K562 (cell line): ENCODE measurements around the gene OMP. TPM values are rescaled to one million over a fixed set of nuclear protein-coding genes. Genes with fewer than 3 reads are reported as not detected.

Source experiments
- ARID2 ChIP-seq: fragments of 450-650 bp; IDR thresholded peaks from 2 replicates; pipeline ENCODE4 v1.6.1; 2017; ENCODE audit warnings: antibody characterized with exemption, mild to moderate bottlenecking
- CC2D1A ChIP-seq: fragments of 450-650 bp; IDR thresholded peaks from 2 replicates; pipeline ENCODE4 v1.6.1; 2017; ENCODE audit warnings: mild to moderate bottlenecking
- CTBP1 ChIP-seq: fragments of 450-650 bp; IDR thresholded peaks from 2 replicates; pipeline ENCODE4 v1.6.1; 2016; ENCODE audit warnings: borderline replicate concordance
- HDAC2 ChIP-seq: fragments of 450-650 bp; IDR thresholded peaks from 2 replicates; pipeline ENCODE4 v1.6.1; 2016; ENCODE audit warnings: mild to moderate bottlenecking
- ILF3 ChIP-seq: fragments of 450-650 bp; IDR thresholded peaks from 2 replicates; pipeline ENCODE4 v1.6.1; 2018; ENCODE audit warnings: antibody characterized with exemption, mild to moderate bottlenecking, moderate library complexity, borderline replicate concordance
- JUND ChIP-seq, 2 experiments: IDR thresholded peaks; 2 replicates in 1 of 2; 3 replicates in 1 of 2; pipeline ENCODE4 v1.6.1; 2011; ENCODE audit warnings: borderline replicate concordance in 2 of 2, low read depth in 2 of 2, low read length in 2 of 2, improper control_type of control experiment in 1 of 2, missing biosample characterization in 1 of 2, missing genetic modification characterization in 1 of 2, missing genetic modification reagents in 1 of 2
- LCOR ChIP-seq: sonication (generic); formaldehyde crosslinking; IDR thresholded peaks from 2 replicates; pipeline ENCODE4 v1.8.0; 2022; ENCODE audit warnings: mild to moderate bottlenecking, missing genetic modification reagents
- MAZ ChIP-seq, 2 experiments: fragments of 450-650 bp in 1 of 2; sonication (generic) in 1 of 2; formaldehyde crosslinking; IDR thresholded peaks in 1 of 2; conservative IDR thresholded peaks in 1 of 2; 2 replicates each; pipeline versions ENCODE4 v1.4.0 to v1.5.0; 2020; ENCODE audit warnings: mild to moderate bottlenecking in 1 of 2, missing genetic modification reagents in 1 of 2
- SRF ChIP-seq, 2 experiments: fragments of 250-450, 450-650 bp in 1 of 2; sonication (Bioruptor Pico) in 1 of 2; sonication (generic) in 1 of 2; formaldehyde crosslinking; IDR thresholded peaks; 2 replicates each; pipeline versions ENCODE4 v1.5.0 to v1.5.1; 2020 to 2022; ENCODE audit warnings: mild to moderate bottlenecking in 1 of 2, missing genetic modification reagents in 1 of 2
- TCF3 ChIP-seq: sonication (generic); formaldehyde crosslinking; IDR thresholded peaks from 2 replicates; pipeline ENCODE4 v1.4.0; 2020; ENCODE audit warnings: mild to moderate bottlenecking, missing genetic modification reagents
- ZKSCAN1 ChIP-seq: fragments of 150-350 bp; IDR thresholded peaks from 2 replicates; pipeline ENCODE4 v1.6.1; 2016; ENCODE audit warnings: low read depth, low read length
- ZNF253 ChIP-seq: fragments of 250-450 bp; sonication (Bioruptor Pico); conservative IDR thresholded peaks from 2 replicates; pipeline ENCODE4 v1.6.1; 2021; ENCODE audit warnings: mild to moderate bottlenecking
- polyA plus RNA-seq, 8 experiments: library from polyadenylated mRNA; depleted of rRNA in 4 of 8; stranded (reverse) in 5 of 8; unstranded in 3 of 8; fragments of >200 nt; fragmentation: Nextera tagmentation in 2 of 8; fragmentation: Illumina TruSeq in 1 of 8; extraction: Ambion mirVana in 2 of 8; extraction: Trizol in 1 of 8; gene quantifications; 2 replicates each; pipeline versions ENCODE4 v1.2.1 to v1.2.3, GENCODE V29; 2011 to 2014; ENCODE audit warnings: inconsistent platforms in 1 of 8, missing spikeins in 1 of 8
- total RNA-seq, 7 experiments: library from RNA; depleted of rRNA in 6 of 7; stranded (reverse); fragments of >200 nt in 6 of 7; fragmentation: Illumina TruSeq in 2 of 7; extraction: Trizol in 2 of 7; gene quantifications; 2 replicates each; pipeline versions ENCODE4 v1.2.1 to v1.2.3, GENCODE V29; 2011 to 2021; ENCODE audit warnings: low replicate concordance in 1 of 7
- TF ChIP-seq, protein P1 (sequence below): fragments of 450-650 bp; IDR thresholded peaks from one replicate; pipeline ENCODE4 v1.6.1; 2018; ENCODE audit warnings: mild to moderate bottlenecking, moderate library complexity; ENCODE audit not compliant: partially characterized antibody
- TF ChIP-seq, protein P2 (sequence below): fragments of 450-650 bp; formaldehyde crosslinking; IDR thresholded peaks from 2 replicates; pipeline ENCODE4 v1.4.0; 2020; ENCODE audit warnings: mild to moderate bottlenecking, moderate library complexity
- TF ChIP-seq, protein P3 (sequence below), 2 experiments: fragments of 450-650 bp; formaldehyde crosslinking in 1 of 2; IDR thresholded peaks; 2 replicates each; pipeline versions ENCODE4 v1.4.0 to v1.6.1; 2014 to 2020; ENCODE audit warnings: mild to moderate bottlenecking in 2 of 2, borderline replicate concordance in 1 of 2, low read depth in 1 of 2

OMP gene
- total and polyA plus RNA-seq, 9 of the 15 experiments (the other 6 are each of a cell fraction or from before 2014, with no cell fraction given) = not detected

GRCh38 chr11:77091146-77091940 lies 11.3 kb upstream of the OMP start (continued):
- TF ChIP-seq, protein P1, sequence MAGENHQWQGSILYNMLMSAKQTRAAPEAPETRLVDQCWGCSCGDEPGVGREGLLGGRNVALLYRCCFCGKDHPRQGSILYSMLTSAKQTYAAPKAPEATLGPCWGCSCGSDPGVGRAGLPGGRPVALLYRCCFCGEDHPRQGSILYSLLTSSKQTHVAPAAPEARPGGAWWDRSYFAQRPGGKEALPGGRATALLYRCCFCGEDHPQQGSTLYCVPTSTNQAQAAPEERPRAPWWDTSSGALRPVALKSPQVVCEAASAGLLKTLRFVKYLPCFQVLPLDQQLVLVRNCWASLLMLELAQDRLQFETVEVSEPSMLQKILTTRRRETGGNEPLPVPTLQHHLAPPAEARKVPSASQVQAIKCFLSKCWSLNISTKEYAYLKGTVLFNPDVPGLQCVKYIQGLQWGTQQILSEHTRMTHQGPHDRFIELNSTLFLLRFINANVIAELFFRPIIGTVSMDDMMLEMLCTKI = no peak
- TF ChIP-seq CC2D1A (peak; percentile 55; the same call in 1 of the 2 replicates), ZNF253 (CRISPR knock-in tag) (no peak), HDAC2 (no peak), ARID2 (0 out of 2 replicates have a peak, but pooled peaks have one; percentile 31), ZKSCAN1 (0 out of 2 replicates have a peak, but pooled peaks have one; percentile 40), TCF3 (CRISPR knock-in tag) (peak; percentile 47), MAZ (CRISPR knock-in tag; conservative IDR thresholded peaks at IDR 0.05 in 1 of 2, IDR thresholded peaks at IDR 0.05 in 1 of 2) (peak in 1 of 2 experiments; percentile 66; a peak in 2 of 4 replicates), SRF (CRISPR knock-in tag; IDR thresholded peaks at IDR 0.05) (peak in 1 of 2 experiments; percentile 87; a peak in 1 of 4 replicates), JUND (IDR thresholded peaks at IDR 0.05; ENCODE audit: borderline replicate concordance, low read depth, low read length) (no peak; the same call in 1 of the 2 replicates), JUND (tag; IDR thresholded peaks at IDR 0.05; ENCODE audit: borderline replicate concordance, low read depth, low read length) (peak; percentile 29; the same call in 1 of the 3 replicates), ILF3 (no peak), CTBP1 (peak; percentile 85), LCOR (peak; percentile 55)
- TF ChIP-seq, protein P2, sequence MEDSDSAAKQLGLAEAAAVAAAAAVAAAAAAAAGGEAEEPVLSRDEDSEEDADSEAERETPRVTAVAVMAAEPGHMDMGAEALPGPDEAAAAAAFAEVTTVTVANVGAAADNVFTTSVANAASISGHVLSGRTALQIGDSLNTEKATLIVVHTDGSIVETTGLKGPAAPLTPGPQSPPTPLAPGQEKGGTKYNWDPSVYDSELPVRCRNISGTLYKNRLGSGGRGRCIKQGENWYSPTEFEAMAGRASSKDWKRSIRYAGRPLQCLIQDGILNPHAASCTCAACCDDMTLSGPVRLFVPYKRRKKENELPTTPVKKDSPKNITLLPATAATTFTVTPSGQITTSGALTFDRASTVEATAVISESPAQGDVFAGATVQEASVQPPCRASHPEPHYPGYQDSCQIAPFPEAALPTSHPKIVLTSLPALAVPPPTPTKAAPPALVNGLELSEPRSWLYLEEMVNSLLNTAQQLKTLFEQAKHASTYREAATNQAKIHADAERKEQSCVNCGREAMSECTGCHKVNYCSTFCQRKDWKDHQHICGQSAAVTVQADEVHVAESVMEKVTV (CRISPR knock-in tag) = peak; percentile 83
- TF ChIP-seq, protein P3, sequence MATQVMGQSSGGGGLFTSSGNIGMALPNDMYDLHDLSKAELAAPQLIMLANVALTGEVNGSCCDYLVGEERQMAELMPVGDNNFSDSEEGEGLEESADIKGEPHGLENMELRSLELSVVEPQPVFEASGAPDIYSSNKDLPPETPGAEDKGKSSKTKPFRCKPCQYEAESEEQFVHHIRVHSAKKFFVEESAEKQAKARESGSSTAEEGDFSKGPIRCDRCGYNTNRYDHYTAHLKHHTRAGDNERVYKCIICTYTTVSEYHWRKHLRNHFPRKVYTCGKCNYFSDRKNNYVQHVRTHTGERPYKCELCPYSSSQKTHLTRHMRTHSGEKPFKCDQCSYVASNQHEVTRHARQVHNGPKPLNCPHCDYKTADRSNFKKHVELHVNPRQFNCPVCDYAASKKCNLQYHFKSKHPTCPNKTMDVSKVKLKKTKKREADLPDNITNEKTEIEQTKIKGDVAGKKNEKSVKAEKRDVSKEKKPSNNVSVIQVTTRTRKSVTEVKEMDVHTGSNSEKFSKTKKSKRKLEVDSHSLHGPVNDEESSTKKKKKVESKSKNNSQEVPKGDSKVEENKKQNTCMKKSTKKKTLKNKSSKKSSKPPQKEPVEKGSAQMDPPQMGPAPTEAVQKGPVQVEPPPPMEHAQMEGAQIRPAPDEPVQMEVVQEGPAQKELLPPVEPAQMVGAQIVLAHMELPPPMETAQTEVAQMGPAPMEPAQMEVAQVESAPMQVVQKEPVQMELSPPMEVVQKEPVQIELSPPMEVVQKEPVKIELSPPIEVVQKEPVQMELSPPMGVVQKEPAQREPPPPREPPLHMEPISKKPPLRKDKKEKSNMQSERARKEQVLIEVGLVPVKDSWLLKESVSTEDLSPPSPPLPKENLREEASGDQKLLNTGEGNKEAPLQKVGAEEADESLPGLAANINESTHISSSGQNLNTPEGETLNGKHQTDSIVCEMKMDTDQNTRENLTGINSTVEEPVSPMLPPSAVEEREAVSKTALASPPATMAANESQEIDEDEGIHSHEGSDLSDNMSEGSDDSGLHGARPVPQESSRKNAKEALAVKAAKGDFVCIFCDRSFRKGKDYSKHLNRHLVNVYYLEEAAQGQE (IDR thresholded peaks at IDR 0.05; ENCODE audit: borderline replicate concordance) = peak; percentile 87
- TF ChIP-seq, protein P3 (CRISPR knock-in tag; IDR thresholded peaks at IDR 0.05; ENCODE audit: low read depth) = no peak
